ENCODE results near the gene PFKFB4. TPM values are rescaled to one million over a fixed set of nuclear protein-coding genes. Genes with fewer than 3 reads are reported as not detected.

Gene PFKFB4
- total and polyA plus RNA-seq, 3 experiments from 2014 or later, result 1.3 to 2.2 (median 1.8) TPM

- no peaks in the 10 kb centered on the region for H3K9me3 Mint-ChIP-seq
- Histone ChIP-seq H3K27me3 (ENCODE audit: insufficient read depth, low read length, poor library complexity, severe bottlenecking) (no peaks in the 10 kb centered on the region), H3K9me3 (ENCODE audit: low read length) (no peaks in the 10 kb centered on the region), H3K4me3 (ENCODE audit: low read length) (peak within 1 kb of the TSS; percentile 60), H3K4me1 (ENCODE audit: insufficient read depth, low read length) (peaks cover 43% of the 10 kb centered on the region), H3K27ac (ENCODE audit: low read depth, low read length) (peak within 1 kb of the TSS; percentile 51), H3K36me3 (ENCODE audit: insufficient read depth, low read length) (no peaks in the 10 kb centered on the region)
- peak within 1 kb of the TSS; percentile 77 to 95 (median 88) for H3K27ac Mint-ChIP-seq
- CTCF ChIA-PET, result interaction anchor here (1.1 to 8.0 kb wide), 7 partner anchors 22 to 230 kb away, joined by 3 to 71 read pairs (median 8); partner anchors contain the start of genes CCDC51 and TMA7
- POLR2A ChIA-PET, result interaction anchor here (0.5 to 2.1 kb wide), 5 partner anchors 24 to 64 kb away, joined by 3 to 8 read pairs (median 5); partner anchors contain the start of genes ATRIP, CCDC51 and TMA7
- H3K4me3 Mint-ChIP-seq, result peak within 1 kb of the TSS; percentile 76 to 93 (median 83)
- H3K4me1 Mint-ChIP-seq, result peaks cover 42 to 63% (median 59%) of the 10 kb centered on the region in 3 donors
- peaks cover 0 to 4% (median 0%) of the 10 kb centered on the region in 3 donors for H3K36me3 Mint-ChIP-seq
- peak; percentile 39 to 72 (median 44) for DNase-seq
- no peaks in the 10 kb centered on the region for H3K27me3 Mint-ChIP-seq
Observed at GRCh38 chr3:48504051-48504946, 52.3 kb downstream of the PFKFB4 start, which contains the start of gene SHISA5. SHISA5 (minus strand) TSS chr3:48504174; CDS start chr3:48504094, 80 bp downstream.

- H3K36me3 Mint-ChIP-seq, result peaks cover 0 to 5% (median 0%) of the 10 kb centered on the region in 3 donors
- Histone ChIP-seq H3K27me3 (ENCODE audit: insufficient read depth, low read length, poor library complexity, severe bottlenecking) (no peaks in the 10 kb centered on the region), H3K4me1 (ENCODE audit: insufficient read depth, low read length) (peaks cover 43% of the 10 kb centered on the region), H3K36me3 (ENCODE audit: insufficient read depth, low read length) (no peaks in the 10 kb centered on the region), H3K27ac (ENCODE audit: low read depth, low read length) (peak overlapping the region; percentile 51), H3K4me3 (ENCODE audit: low read length) (peak overlapping the region; percentile 60), H3K9me3 (ENCODE audit: low read length) (no peaks in the 10 kb centered on the region)
- peaks cover 42 to 63% (median 59%) of the 10 kb centered on the region in 3 donors for H3K4me1 Mint-ChIP-seq
- ChIA-PET POLR2A (interaction anchor here (1.2 to 2.1 kb wide), 4 partner anchors 24 to 63 kb away, joined by 3 to 8 read pairs (median 6); partner anchors contain the start of genes ATRIP, CCDC51 and TMA7), CTCF (interaction anchor here (0.8 to 8.0 kb wide), 7 partner anchors 31 to 230 kb away, joined by 3 to 71 read pairs (median 8); partner anchors contain the start of genes CCDC51 and TMA7)
- H3K27me3 Mint-ChIP-seq, result no peaks in the 10 kb centered on the region
- peak in 1 of 5 donors; percentile 55 for DNase-seq
- H3K4me3 Mint-ChIP-seq, result peak overlapping the region; percentile 76 to 93 (median 83)
- no peaks in the 10 kb centered on the region for H3K9me3 Mint-ChIP-seq
- H3K27ac Mint-ChIP-seq, result peak overlapping the region; percentile 77 to 95 (median 88)
Observed at GRCh38 chr3:48503401-48504050, 53.1 kb downstream of the PFKFB4 start.

- POLR2A ChIA-PET, result interaction anchor here (2.1 kb wide), 1 partner anchor 63 kb away, joined by 8 read pairs; the partner anchor contains the start of genes CCDC51 and TMA7
- Mint-ChIP-seq H3K27me3 (no peaks in the 10 kb centered on the region), H3K4me1 (peaks cover 40 to 61% (median 58%) of the 10 kb centered on the region in 3 donors), H3K4me3 (peak overlapping the region; percentile 76 to 93 (median 83)), H3K36me3 (peaks cover 0 to 11% (median under 1%) of the 10 kb centered on the region in 3 donors), H3K27ac (peak overlapping the region; percentile 77 to 93 (median 86)), H3K9me3 (no peaks in the 10 kb centered on the region)
- Histone ChIP-seq H3K4me1 (ENCODE audit: insufficient read depth, low read length) (peaks cover 37% of the 10 kb centered on the region), H3K4me3 (ENCODE audit: low read length) (peak overlapping the region; percentile 60), H3K27me3 (ENCODE audit: insufficient read depth, low read length, poor library complexity, severe bottlenecking) (no peaks in the 10 kb centered on the region), H3K27ac (ENCODE audit: low read depth, low read length) (no peak overlapping the region), H3K36me3 (ENCODE audit: insufficient read depth, low read length) (no peaks in the 10 kb centered on the region), H3K9me3 (ENCODE audit: low read length) (no peaks in the 10 kb centered on the region)
- no peak for DNase-seq
- CTCF ChIA-PET, result interaction anchor here (0.8 to 8.0 kb wide), 4 partner anchors 30 to 102 kb away, joined by 3 to 71 read pairs (median 6); partner anchors contain the start of genes CCDC51 and TMA7
Observed at GRCh38 chr3:48502728-48503168, 53.9 kb downstream of the PFKFB4 start.

GRCh38 chr3:48502121-48502520 is 54.5 kb downstream of the PFKFB4 start:
- Mint-ChIP-seq H3K9me3 (no peaks in the 10 kb centered on the region), H3K36me3 (peaks cover 0 to 15% (median 3%) of the 10 kb centered on the region in 3 donors), H3K27me3 (no peaks in the 10 kb centered on the region), H3K4me1 (peaks cover 33 to 55% (median 51%) of the 10 kb centered on the region in 3 donors), H3K4me3 (peak overlapping the region; percentile 13 to 88 (median 80)), H3K27ac (peak overlapping the region; percentile 69 to 89 (median 84))
- Histone ChIP-seq H3K36me3 (ENCODE audit: insufficient read depth, low read length) (no peaks in the 10 kb centered on the region), H3K9me3 (ENCODE audit: low read length) (no peaks in the 10 kb centered on the region), H3K4me3 (ENCODE audit: low read length) (no peak overlapping the region), H3K4me1 (ENCODE audit: insufficient read depth, low read length) (peaks cover 31% of the 10 kb centered on the region), H3K27me3 (ENCODE audit: insufficient read depth, low read length, poor library complexity, severe bottlenecking) (no peaks in the 10 kb centered on the region), H3K27ac (ENCODE audit: low read depth, low read length) (no peak overlapping the region)
- ChIA-PET CTCF (interaction anchor here (1.3 to 8.0 kb wide), 3 partner anchors 66 to 102 kb away, joined by 6 to 71 read pairs (median 11); no protein-coding TSS in a partner anchor), POLR2A (interaction anchor here (1.0 kb wide), 1 partner anchor 62 kb away, joined by 3 read pairs; the partner anchor contains the start of genes CCDC51 and TMA7)
- DNase-seq, result no peak

- Mint-ChIP-seq H3K9me3 (no peaks in the 10 kb centered on the region), H3K4me1 (peaks cover 30 to 46% (median 45%) of the 10 kb centered on the region in 3 donors), H3K27me3 (no peaks in the 10 kb centered on the region), H3K27ac (peak overlapping the region in 7 of 8 donors; percentile 35 to 93 (median 71)), H3K36me3 (peaks cover 0 to 15% (median 3%) of the 10 kb centered on the region in 3 donors), H3K4me3 (peak overlapping the region in 2 of 7 donors; percentile 10 to 28)
- DNase-seq, result no peak
- CTCF ChIA-PET, result interaction anchor here (1.3 to 2.1 kb wide), 2 partner anchors 65 to 101 kb away, joined by 6 to 11 read pairs; no protein-coding TSS in a partner anchor
- POLR2A ChIA-PET, result interaction anchor here (1.0 kb wide), 1 partner anchor 61 kb away, joined by 3 read pairs; the partner anchor contains the start of genes CCDC51 and TMA7
- H3K4me1 ChIP-seq (ENCODE audit: insufficient read depth, low read length), result peaks cover 25% of the 10 kb centered on the region
- no peak overlapping the region for H3K27ac ChIP-seq (ENCODE audit: low read depth, low read length)
- H3K9me3 ChIP-seq (ENCODE audit: low read length), result no peaks in the 10 kb centered on the region
- no peak overlapping the region for H3K4me3 ChIP-seq (ENCODE audit: low read length)
- no peaks in the 10 kb centered on the region for H3K27me3 ChIP-seq (ENCODE audit: insufficient read depth, low read length, poor library complexity, severe bottlenecking)
- H3K36me3 ChIP-seq (ENCODE audit: insufficient read depth, low read length), result no peaks in the 10 kb centered on the region
Observed at GRCh38 chr3:48501196-48501595, 55.4 kb downstream of the PFKFB4 start.

GRCh38 chr3:48500656-48501055 is 55.9 kb downstream of the PFKFB4 start:
- H3K36me3 ChIP-seq (ENCODE audit: insufficient read depth, low read length), result no peaks in the 10 kb centered on the region
- CTCF ChIA-PET, result interaction anchor here (1.3 to 2.1 kb wide), 2 partner anchors 65 to 100 kb away, joined by 6 to 11 read pairs; no protein-coding TSS in a partner anchor
- H3K4me3 Mint-ChIP-seq, result peak overlapping the region in 1 of 7 donors; percentile 68
- H3K4me1 ChIP-seq (ENCODE audit: insufficient read depth, low read length), result peaks cover 25% of the 10 kb centered on the region
- no peaks in the 10 kb centered on the region for H3K27me3 ChIP-seq (ENCODE audit: insufficient read depth, low read length, poor library complexity, severe bottlenecking)
- no peak for DNase-seq
- no peaks in the 10 kb centered on the region for H3K9me3 Mint-ChIP-seq
- peak overlapping the region in 6 of 8 donors; percentile 18 to 87 (median 78) for H3K27ac Mint-ChIP-seq
- peaks cover 0 to 15% (median 3%) of the 10 kb centered on the region in 3 donors for H3K36me3 Mint-ChIP-seq
- no peaks in the 10 kb centered on the region for H3K9me3 ChIP-seq (ENCODE audit: low read length)
- no peaks in the 10 kb centered on the region for H3K27me3 Mint-ChIP-seq
- no peak overlapping the region for H3K27ac ChIP-seq (ENCODE audit: low read depth, low read length)
- POLR2A ChIA-PET, result no interaction called here
- H3K4me1 Mint-ChIP-seq, result peaks cover 30 to 45% (median 43%) of the 10 kb centered on the region in 3 donors
- H3K4me3 ChIP-seq (ENCODE audit: low read length), result no peak overlapping the region

GRCh38 chr3:48493203-48493501 is 63.5 kb downstream of the PFKFB4 start:
- Histone ChIP-seq H3K27ac (ENCODE audit: low read depth, low read length) (no peak overlapping the region), H3K9me3 (ENCODE audit: low read length) (no peaks in the 10 kb centered on the region), H3K4me3 (ENCODE audit: low read length) (no peak overlapping the region), H3K4me1 (ENCODE audit: insufficient read depth, low read length) (no peaks in the 10 kb centered on the region), H3K27me3 (ENCODE audit: insufficient read depth, low read length, poor library complexity, severe bottlenecking) (no peaks in the 10 kb centered on the region), H3K36me3 (ENCODE audit: insufficient read depth, low read length) (no peaks in the 10 kb centered on the region)
- H3K27ac Mint-ChIP-seq, result no peak overlapping the region
- ChIA-PET POLR2A (no interaction called here), CTCF (interaction anchor here (1.3 kb wide), 1 partner anchor 14 kb away, joined by 4 read pairs; no protein-coding TSS in a partner anchor)
- no peak overlapping the region for H3K4me3 Mint-ChIP-seq
- H3K4me1 Mint-ChIP-seq, result peaks cover 0 to 3% (median 0%) of the 10 kb centered on the region in 3 donors
- no peak for DNase-seq
- H3K36me3 Mint-ChIP-seq, result peaks cover 3 to 25% (median 4%) of the 10 kb centered on the region in 3 donors
- no peaks in the 10 kb centered on the region for H3K27me3 Mint-ChIP-seq
- H3K9me3 Mint-ChIP-seq, result no peaks in the 10 kb centered on the region
